GM12875 (cell line): ENCODE measurements around the gene SUCLG1.

ENCODE experiments used
- H3K4me3 ChIP-seq: one replicate; pipeline ENCODE4 v1.5.1; 2011; ENCODE audit warnings: low read depth, low read length, control low read depth
- CTCF ChIP-seq: IDR thresholded peaks from 2 replicates; pipeline ENCODE4 v1.5.1; 2011; ENCODE audit warnings: low read depth, mild to moderate bottlenecking, control low read depth, inconsistent platforms, low read length, moderate library complexity, borderline replicate concordance; ENCODE audit not compliant: insufficient read depth

Gene SUCLG1

DNA sequence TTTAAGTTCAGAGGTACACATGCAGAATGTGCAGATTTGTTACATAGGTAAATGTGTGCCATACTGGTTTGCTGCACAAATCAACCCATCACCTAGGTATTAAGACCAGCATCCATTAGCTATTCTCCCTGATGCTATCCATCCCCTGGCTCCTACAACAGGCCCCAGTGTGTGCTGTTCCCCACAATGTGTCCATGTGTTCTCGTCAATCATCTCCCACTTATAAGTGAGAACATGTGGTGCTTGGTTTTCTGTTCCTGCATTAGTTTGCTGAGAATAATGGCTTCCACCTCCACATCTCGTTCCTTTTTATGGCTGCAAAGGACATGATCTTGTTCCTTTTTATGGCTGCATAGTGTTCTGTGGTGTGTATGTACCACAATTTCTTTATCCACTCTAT is 75.8 kb downstream of the SUCLG1 start:
- no peak overlapping the region for H3K4me3 ChIP-seq
- no peak for TF ChIP-seq CTCF

- H3K4me3 ChIP-seq, result no peak overlapping the region
- no peak for TF ChIP-seq CTCF
Measured at GRCh38 chr2:84380875-84381274, 78.2 kb downstream of the SUCLG1 start.

GRCh38 chr2:84378960-84379359 is 80.1 kb downstream of the SUCLG1 start:
- no peak for TF ChIP-seq CTCF

GRCh38 chr2:84375020-84375419 is 84.1 kb downstream of the SUCLG1 start:
- no peak for TF ChIP-seq CTCF

More at GRCh38 chr2:84378960-84379359, 80.1 kb downstream of the SUCLG1 start:
- no peak overlapping the region for H3K4me3 ChIP-seq

DNA sequence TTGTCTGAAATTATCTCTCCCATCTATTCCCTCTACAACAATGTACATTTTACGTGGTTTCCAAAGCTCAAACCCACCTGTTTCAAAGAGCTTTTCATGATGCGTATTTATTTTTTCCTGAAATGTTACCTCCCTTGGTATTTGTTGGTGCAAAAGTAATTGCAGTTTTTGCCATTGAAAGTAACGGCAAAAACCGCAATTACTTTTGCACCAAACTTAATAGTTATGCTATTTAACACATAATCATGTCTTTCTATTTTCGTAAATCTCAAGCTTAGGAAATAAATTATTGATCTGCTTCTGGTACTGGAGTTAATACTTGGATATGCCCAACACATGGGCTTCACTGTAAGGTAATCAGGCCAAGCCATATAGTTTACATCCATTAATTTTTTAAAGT is 85.2 kb downstream of the SUCLG1 start:
- no peak for TF ChIP-seq CTCF
- no peak overlapping the region for H3K4me3 ChIP-seq

More at GRCh38 chr2:84375020-84375419, 84.1 kb downstream of the SUCLG1 start:
- H3K4me3 ChIP-seq, result no peak overlapping the region
